Suprapubic skin (tissue), 4 donors: ENCODE data around the gene GLYATL3.

Source experiments
- CTCF ChIP-seq, 2 donors: fragments of 200-600 bp in 1 of 2; fragments of 450-650 bp in 1 of 2; sonication (generic) in 1 of 2; IDR thresholded peaks; one replicate each; pipeline ENCODE4 v1.5.1; 2016 to 2019; ENCODE audit warnings: antibody characterized with exemption in 2 of 2, mild to moderate bottlenecking in 1 of 2, moderate library complexity in 1 of 2
- POLR2A ChIP-seq, 2 donors: fragments of 450-650 bp; IDR thresholded peaks; one replicate each; pipeline ENCODE4 v1.6.1; 2017; ENCODE audit warnings: antibody characterized with exemption in 2 of 2, mild to moderate bottlenecking in 2 of 2, moderate library complexity in 2 of 2
- POLR2AphosphoS5 ChIP-seq, 3 donors: sonication (generic); formaldehyde crosslinking; IDR thresholded peaks; one replicate each; pipeline ENCODE4 v1.6.1; 2017; ENCODE audit warnings: antibody characterized with exemption in 3 of 3

- TF ChIP-seq POLR2A (IDR thresholded peaks at IDR 0.05): no peak
- TF ChIP-seq CTCF (IDR thresholded peaks at IDR 0.05): no peak
- no peak for TF ChIP-seq POLR2AphosphoS5 (IDR thresholded peaks at IDR 0.05)
Observed at GRCh38 chr6:49504666-49505065, 4.9 kb downstream of the GLYATL3 start.
